ENCODE measurements around the gene DENND5A.
"Not testable (repeated sequence)": the region's sequence is repeated elsewhere in the genome, so short reads cannot be mapped to it uniquely, and the experiment has no call there.

- not testable (repeated sequence) for TF ChIP-seq CTCF (conservative IDR thresholded peaks at IDR 0.05; ENCODE audit: low read depth, low read length); EZH2phosphoT487 (IDR thresholded peaks at IDR 0.05; ENCODE audit: borderline replicate concordance, low read length); EZH2 (IDR thresholded peaks at IDR 0.05; ENCODE audit: low read length, unreplicated experiment)
These were observed 74.7 kb downstream of the DENND5A start for GRCh38 chr11:9190326-9191016.

Data from PC-3 (cell line).